ENCODE data around the gene CDKAL1.

DNA sequence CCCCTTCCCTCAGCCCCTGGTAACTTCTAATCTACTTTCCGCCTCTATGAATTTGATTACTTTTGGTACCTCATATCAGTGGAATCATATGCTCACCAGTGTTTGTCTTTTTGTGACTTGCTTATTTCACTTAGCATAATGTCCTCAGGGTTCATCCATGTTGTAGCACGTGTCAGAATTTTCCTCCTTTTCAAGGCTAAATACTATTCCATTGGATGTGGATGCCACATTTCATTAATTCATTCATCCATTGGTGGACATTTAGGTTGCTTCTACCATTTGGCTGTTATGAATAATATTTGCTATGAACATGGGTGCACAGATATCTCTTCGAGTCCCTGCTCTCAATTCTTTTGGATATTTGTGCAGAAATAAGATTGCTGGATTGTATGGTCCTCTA, 670.7 kb downstream of the CDKAL1 start:
- TF ChIP-seq, protein P1, sequence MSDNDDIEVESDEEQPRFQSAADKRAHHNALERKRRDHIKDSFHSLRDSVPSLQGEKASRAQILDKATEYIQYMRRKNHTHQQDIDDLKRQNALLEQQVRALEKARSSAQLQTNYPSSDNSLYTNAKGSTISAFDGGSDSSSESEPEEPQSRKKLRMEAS (IDR thresholded peaks at IDR 0.05): no peak
- TF ChIP-seq CTCF (IDR thresholded peaks at IDR 0.05) (no peak), EP300 (IDR thresholded peaks at IDR 0.05) (no peak), EHMT2 (IDR thresholded peaks at IDR 0.05; ENCODE audit: low read depth) (no peak)
